Large intestine (tissue), 3 donors: ENCODE results near the gene NR6A1. TPM values are rescaled to one million over a fixed set of nuclear protein-coding genes. Genes with fewer than 3 reads are reported as not detected.

Experiments
- DNase-seq, 2 donors: peaks; one replicate each; pipeline versions ENCODE4 v3.0.0 to v3.0.0-alpha.2; 2013
- H3K27ac ChIP-seq: one replicate; pipeline ENCODE4 v1.5.1; 2013; ENCODE audit warnings: low read length
- H3K27me3 ChIP-seq: 2 replicates; pipeline ENCODE4 v1.6.1; 2013; ENCODE audit warnings: low read length; ENCODE audit not compliant: control insufficient read depth, insufficient read depth
- H3K36me3 ChIP-seq: 2 replicates; pipeline ENCODE4 v1.6.1; 2013; ENCODE audit warnings: low read length; ENCODE audit not compliant: control insufficient read depth, insufficient read depth
- H3K4me1 ChIP-seq: one replicate; pipeline ENCODE4 v1.6.1; 2013; ENCODE audit warnings: low read length; ENCODE audit not compliant: control insufficient read depth, insufficient read depth
- H3K4me3 ChIP-seq: one replicate; pipeline ENCODE4 v1.5.1; 2013; ENCODE audit warnings: low read length
- H3K9me3 ChIP-seq: one replicate; pipeline ENCODE4 v1.6.1; 2013; ENCODE audit warnings: mild to moderate bottlenecking, low read depth, low read length, moderate library complexity; ENCODE audit not compliant: control insufficient read depth
- WGBS: methylation state at CpG from one replicate; pipeline ENCODE4 v1.1.5; 2013; ENCODE audit warnings: low lambda C conversion rate; ENCODE audit not compliant: insufficient coverage; 5-methylcytosine and 5-hydroxymethylcytosine counted together
- polyA plus RNA-seq: library from polyadenylated mRNA; unstranded; fragments of 120-200 nt; gene quantifications from one replicate; pipeline ENCODE4 v1.2.1, GENCODE V29; 2013

NR6A1 gene
- polyA plus RNA-seq, 1 donor: 5.0 TPM

DNA sequence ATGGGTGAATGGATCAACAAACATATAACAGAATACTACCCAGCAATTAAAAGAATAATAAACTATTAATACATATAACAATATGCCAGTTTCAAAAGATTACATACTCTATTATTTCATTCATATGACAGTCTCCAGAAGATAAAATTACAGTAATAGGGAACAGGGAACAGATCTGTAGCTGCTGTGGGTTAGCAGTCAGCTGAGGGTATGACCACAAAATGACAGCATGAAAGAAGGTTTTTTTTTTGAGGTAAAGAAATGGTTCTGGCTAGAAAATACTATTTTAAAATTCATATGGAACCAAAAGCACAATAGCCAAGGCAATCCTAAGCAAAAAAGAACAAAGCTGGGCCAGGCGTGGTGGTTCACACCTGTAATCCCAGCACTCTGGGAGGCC lies 190.9 kb downstream of the NR6A1 start:
- no peaks in the 10 kb centered on the region for H3K36me3 ChIP-seq
- H3K9me3 ChIP-seq: no peaks in the 10 kb centered on the region
- no peaks in the 10 kb centered on the region for H3K27me3 ChIP-seq
- H3K27ac ChIP-seq: no peak overlapping the region
- H3K4me3 ChIP-seq: no peak overlapping the region
- no CpG with 5 or more reads among the region's 1 CpG for WGBS
- DNase-seq: no peak
- no peaks in the 10 kb centered on the region for H3K4me1 ChIP-seq

DNA sequence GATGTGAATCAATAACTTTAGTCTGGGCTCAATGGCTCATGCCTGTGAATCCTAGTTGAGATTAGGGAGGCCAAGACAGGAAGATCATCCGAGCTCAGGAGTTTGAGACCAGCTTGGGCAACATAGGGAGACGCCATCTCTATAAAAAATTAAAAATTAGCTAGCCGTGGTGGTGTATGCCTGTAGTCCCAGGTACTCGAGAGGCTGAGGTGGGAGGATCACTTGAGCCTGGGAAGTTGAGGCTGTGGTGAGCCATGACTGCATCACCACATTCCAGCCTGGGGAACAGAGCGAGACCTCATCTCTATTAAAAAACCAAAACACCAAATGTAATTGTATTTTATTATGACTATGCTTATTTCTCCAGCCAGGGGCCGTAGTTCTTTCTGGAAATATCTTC lies 194.4 kb downstream of the NR6A1 start:
- Histone ChIP-seq H3K27ac (no peak overlapping the region), H3K4me3 (no peak overlapping the region), H3K4me1 (no peaks in the 10 kb centered on the region), H3K36me3 (no peaks in the 10 kb centered on the region), H3K9me3 (no peaks in the 10 kb centered on the region), H3K27me3 (no peaks in the 10 kb centered on the region)
- no peak for DNase-seq
- WGBS: 90% methylated on average over 2 of the region's 6 CpGs

DNA sequence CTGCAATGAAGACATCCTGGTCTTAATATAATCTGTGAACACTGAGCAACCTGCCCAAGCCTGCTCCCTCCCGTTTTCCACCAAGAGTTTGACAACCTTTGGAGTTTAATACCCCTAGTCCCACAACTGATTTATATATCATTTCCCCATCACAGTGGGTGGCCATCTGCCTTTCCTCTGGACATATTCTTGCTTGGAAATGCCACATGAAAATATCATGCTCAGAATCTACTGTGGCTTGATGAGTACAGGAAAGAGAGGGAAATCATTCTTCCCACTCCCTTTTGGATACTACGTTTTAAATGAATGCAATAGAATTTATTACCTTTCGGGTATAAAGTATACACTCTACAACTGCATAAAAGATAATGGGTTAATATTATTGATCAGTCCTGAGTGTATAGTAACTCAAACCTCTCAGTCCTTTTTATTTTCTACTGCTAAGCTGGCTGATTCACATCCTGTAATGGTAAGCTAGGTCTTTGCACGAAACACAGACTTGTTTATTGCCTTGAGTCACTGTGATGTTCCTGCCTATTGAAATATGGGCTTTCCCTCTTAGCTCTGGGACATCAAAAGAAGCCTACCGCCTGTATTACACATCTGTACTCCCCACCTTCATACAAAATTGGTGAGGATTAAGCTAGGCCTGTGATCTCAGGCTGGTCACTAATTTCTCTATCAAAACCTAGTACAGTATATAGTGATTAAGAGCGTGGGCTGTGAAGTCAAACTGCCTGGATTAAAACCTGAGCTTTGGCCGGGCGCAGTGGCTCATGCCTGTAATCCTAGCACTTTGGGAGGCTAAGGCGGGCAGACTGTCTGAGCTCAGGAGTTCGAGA lies 196.4 kb downstream of the NR6A1 start:
- Histone ChIP-seq H3K36me3 (no peaks in the 10 kb centered on the region), H3K4me3 (no peak overlapping the region), H3K27me3 (no peaks in the 10 kb centered on the region), H3K27ac (no peak overlapping the region), H3K9me3 (no peaks in the 10 kb centered on the region), H3K4me1 (no peaks in the 10 kb centered on the region)
- DNase-seq: no peak
- 53% methylated on average over 2 of the region's 10 CpGs for WGBS

DNA sequence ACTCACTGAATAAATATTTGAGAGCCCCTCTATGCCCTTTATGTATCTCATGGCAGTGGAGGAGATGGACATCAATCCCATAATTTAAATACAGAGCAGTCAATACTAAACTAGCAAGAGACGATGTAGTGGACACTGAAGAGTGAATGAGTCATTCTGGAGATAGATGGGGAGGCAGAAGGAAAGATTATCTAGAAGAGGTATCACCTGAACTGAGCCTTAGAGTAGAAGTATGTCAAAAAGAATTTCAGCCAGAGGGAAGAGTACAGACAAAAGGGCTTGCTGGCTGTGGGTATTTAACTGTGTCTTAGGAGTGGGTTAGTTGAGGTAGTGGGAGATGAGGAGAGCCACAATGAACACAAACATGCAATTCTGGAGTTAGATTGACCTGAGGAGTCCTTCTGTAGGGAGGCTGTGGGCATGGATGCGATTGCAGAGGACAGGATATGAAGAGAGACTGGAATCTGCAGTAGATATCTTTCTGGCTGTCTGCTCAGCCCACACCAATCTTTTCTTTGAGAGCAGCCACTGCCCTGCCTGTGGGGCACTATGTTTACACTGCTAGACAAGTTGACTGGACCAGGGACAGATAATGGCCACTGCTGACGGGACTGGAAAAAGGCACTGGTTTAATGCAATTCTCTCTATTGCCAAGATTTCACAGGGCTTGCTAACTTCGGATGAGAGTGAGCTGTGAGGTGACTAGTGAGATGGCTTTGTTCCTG lies 200.0 kb downstream of the NR6A1 start:
- H3K4me1 ChIP-seq: no peaks in the 10 kb centered on the region
- H3K27me3 ChIP-seq: no peaks in the 10 kb centered on the region
- DNase-seq: no peak
- H3K27ac ChIP-seq: no peak overlapping the region
- WGBS: no CpG with 5 or more reads among the region's 4 CpGs
- H3K9me3 ChIP-seq: no peaks in the 10 kb centered on the region
- no peak overlapping the region for H3K4me3 ChIP-seq
- no peaks in the 10 kb centered on the region for H3K36me3 ChIP-seq

DNA sequence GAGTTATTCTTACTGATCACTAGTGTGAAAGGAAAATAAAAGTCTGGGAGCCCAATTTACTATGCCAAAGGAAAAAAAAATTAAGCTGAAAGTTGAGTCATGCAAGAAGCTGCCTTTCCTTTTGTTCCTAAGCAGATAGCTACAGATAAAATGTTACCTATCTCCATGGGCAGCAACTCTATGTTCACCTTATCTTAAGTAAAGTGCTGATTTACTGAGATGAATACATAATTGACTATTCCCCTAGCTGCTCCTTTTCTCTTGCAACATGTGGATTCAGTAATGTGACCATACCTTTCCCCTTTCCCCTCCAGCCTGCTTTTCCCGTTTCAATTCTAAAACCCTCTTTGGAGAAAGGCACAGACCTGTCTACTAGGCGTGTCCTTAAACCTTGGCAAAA lies 201.2 kb downstream of the NR6A1 start:
- Histone ChIP-seq H3K27ac (no peak overlapping the region), H3K9me3 (no peaks in the 10 kb centered on the region), H3K36me3 (no peaks in the 10 kb centered on the region), H3K4me3 (no peak overlapping the region), H3K4me1 (no peaks in the 10 kb centered on the region), H3K27me3 (no peaks in the 10 kb centered on the region)
- no peak for DNase-seq
- WGBS: 60% methylated on average over 1 of the region's 2 CpGs

DNA sequence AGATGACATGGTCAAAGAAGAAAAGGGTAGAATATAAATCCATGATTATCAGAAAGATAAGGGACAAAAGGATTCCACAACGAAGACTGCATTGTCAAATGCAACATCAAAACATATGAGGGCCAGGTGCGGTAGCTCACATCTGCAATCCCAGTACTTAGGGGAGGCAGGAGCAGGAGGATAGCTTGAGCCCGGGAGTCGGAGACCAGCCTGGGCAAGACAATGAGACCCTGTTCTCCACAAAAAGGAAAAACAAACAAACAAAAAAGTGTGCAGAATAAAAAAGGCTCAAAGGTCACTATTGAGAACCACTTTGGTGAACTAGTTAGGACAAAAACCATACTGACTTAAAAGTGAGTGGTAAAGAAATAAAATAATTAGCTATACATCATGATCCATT lies 203.7 kb downstream of the NR6A1 start:
- no peaks in the 10 kb centered on the region for H3K36me3 ChIP-seq

DNA sequence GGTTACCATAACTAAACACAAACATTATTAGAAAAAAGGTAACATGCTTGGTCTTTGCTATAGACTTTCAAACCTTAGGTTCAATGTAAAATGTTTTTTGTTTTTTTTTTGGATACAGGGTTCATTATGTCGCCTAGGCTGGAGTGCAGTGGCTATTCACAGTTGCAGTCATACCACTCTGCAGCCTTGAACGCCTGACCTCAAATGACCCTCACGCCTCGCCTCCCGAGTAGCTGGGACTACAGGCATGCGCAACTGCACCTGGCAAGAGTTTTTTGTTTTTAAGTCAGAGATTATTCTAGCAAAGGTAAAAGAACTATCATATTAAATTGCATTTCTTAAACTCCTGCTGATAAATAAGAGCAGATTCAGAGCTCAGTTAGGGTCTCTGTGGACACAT lies 208.8 kb downstream of the NR6A1 start:
- Histone ChIP-seq H3K4me1 (no peaks in the 10 kb centered on the region), H3K36me3 (no peaks in the 10 kb centered on the region), H3K27ac (no peak overlapping the region), H3K9me3 (no peaks in the 10 kb centered on the region), H3K27me3 (no peaks in the 10 kb centered on the region), H3K4me3 (no peak overlapping the region)
- no CpG with 5 or more reads among the region's 6 CpGs for WGBS
- DNase-seq: no peak

More for the DNA sequence above, 203.7 kb downstream of the NR6A1 start:
- no peak for DNase-seq
- H3K4me3 ChIP-seq: no peak overlapping the region
- H3K9me3 ChIP-seq: no peaks in the 10 kb centered on the region
- no CpG with 5 or more reads among the region's 4 CpGs for WGBS
- no peak overlapping the region for H3K27ac ChIP-seq
- H3K4me1 ChIP-seq: no peaks in the 10 kb centered on the region
- H3K27me3 ChIP-seq: no peaks in the 10 kb centered on the region

DNA sequence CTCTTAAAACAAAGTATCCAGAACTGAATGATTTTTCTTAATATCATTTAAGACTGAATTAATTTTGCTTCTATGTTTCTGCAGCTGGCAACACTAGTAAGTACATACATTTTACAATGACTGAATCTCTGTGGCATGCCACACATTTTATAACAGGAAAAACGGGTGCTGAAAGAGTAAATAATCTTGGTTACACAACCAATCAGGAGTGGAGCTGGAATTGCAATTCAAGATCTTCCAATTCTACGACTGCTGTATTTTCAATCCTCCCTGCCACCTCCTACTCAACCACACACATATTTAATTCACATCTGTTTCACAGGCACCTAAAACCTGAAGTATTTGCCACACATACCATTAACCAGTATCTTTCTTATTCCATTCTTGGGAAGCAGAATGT lies 211.2 kb downstream of the NR6A1 start:
- H3K9me3 ChIP-seq: no peaks in the 10 kb centered on the region
- no peaks in the 10 kb centered on the region for H3K4me1 ChIP-seq
- no peak for DNase-seq
- no peaks in the 10 kb centered on the region for H3K36me3 ChIP-seq
- H3K4me3 ChIP-seq: no peak overlapping the region
- 50% methylated on average over 1 of the region's 2 CpGs for WGBS
- H3K27ac ChIP-seq: no peak overlapping the region
- H3K27me3 ChIP-seq: no peaks in the 10 kb centered on the region

DNA sequence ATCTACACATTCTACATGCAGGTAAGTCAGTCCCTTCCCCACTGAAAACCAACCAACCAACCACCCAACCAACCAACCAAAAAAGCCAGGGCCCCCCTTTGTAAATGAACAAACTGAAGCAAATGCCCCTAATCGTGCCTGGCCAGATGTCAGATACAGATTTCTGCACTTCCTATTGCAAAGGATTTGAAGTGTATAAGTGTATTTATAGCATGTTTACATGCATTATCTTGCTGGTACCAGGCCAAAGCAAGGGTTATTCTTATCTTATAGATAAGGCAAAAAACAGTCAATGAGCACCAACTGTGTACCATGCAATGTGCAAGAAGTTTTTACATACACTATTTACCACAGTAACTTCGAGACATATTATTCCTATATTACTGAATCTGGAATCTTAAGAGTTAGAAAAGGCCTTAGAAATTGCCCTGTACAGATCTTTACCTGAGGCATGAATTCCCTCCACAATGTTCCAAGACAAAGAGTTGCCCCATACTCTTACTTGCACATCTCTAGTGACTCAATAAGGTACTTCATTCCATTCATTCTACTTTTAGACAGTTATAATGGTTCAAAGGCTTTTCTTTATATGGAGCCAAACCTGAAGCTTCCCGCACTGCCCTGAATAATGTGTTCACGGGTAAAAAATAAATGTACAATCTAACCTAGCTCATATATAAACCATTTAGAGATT lies 212.2 kb downstream of the NR6A1 start:
- DNase-seq: no peak
- Histone ChIP-seq H3K27me3 (no peaks in the 10 kb centered on the region), H3K36me3 (peaks cover 2% of the 10 kb centered on the region), H3K27ac (no peak overlapping the region), H3K9me3 (no peaks in the 10 kb centered on the region), H3K4me3 (no peak overlapping the region), H3K4me1 (no peaks in the 10 kb centered on the region)
- WGBS: 100% methylated on average over 1 of the region's 4 CpGs

DNA sequence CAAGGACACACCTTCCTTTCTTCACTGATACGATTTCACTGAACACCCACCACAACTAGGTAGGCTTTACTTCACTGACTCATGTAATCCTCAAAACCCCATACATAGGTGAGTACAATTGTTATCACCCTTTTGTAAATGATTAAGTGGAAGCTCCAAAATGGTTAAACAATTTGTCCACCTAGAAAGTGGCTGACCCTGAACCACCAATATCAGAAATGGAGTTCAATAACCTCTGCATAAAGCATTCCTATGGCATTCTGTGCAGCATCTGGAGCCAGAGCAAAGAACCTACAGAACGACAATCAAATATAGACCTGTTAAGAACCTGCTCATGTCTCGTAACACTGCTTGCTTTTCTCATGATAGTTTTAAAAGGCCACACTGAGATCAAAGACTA lies 213.2 kb downstream of the NR6A1 start:
- WGBS: no CpG with 5 or more reads among the region's 3 CpGs
- Histone ChIP-seq H3K27ac (no peak overlapping the region), H3K9me3 (no peaks in the 10 kb centered on the region), H3K27me3 (no peaks in the 10 kb centered on the region), H3K4me3 (no peak overlapping the region), H3K4me1 (no peaks in the 10 kb centered on the region), H3K36me3 (peaks cover 2% of the 10 kb centered on the region)
- no peak for DNase-seq
